K562 (cell line): Measurements from ENCODE around the gene BRPF1. TPM values are rescaled to one million over a fixed set of nuclear protein-coding genes. Genes with fewer than 3 reads are reported as not detected.

Experiments
- ATAC-seq: fragments of 200-7000 bp; cut with Tn5 transposase; 3 replicates; pipeline ENCODE4 v1.9.1; 2020; ENCODE audit warnings: moderate library complexity
- BruUV-seq: library from RNA; stranded (reverse); fragments of 400-500 nt; replicated peaks from 2 replicates; lab custom pipeline; 2021; lab: Mats Ljungman, UMichigan
- CTCF ChIA-PET: fragments of 300-600 bp; formaldehyde crosslinking; extraction: SDS; loops from one replicate; lab custom pipeline; 2021; ENCODE audit warnings: low intra/inter-chr PET ratio; lab: Yijun Ruan, JAX
- POLR2A ChIA-PET: fragments of 300-600, 350-650 bp; sonication (Branson Sonifier 250); formaldehyde crosslinking; extraction: SDS; loops from one replicate; lab custom pipeline; 2021; ENCODE audit warnings: antibody characterized with exemption, inconsistent platforms; lab: Yijun Ruan, JAX
- DNase-seq, 4 experiments: peaks; one replicate each; pipeline versions ENCODE4 v3.0.0 to v3.0.0-alpha.2; 2011 to 2018; ENCODE audit warnings: low spot score in 3 of 4, mixed read lengths in 3 of 4; ENCODE audit errors: extremely low read depth in 1 of 4
- FAIRE-seq: peaks from 2 replicates; lab custom pipeline; 2011; peaks lifted over from hg19 to GRCh38; lab: Jason Lieb, UNC
- H2AFZ ChIP-seq: 2 replicates; pipeline ENCODE4 v1.6.0; 2011; ENCODE audit warnings: low read depth, low read length, control low read depth, inconsistent platforms
- H3K27ac ChIP-seq: fragments of 200-600 bp; 3 replicates; pipeline ENCODE4 v1.8.0; 2011; ENCODE audit warnings: low read depth, mild to moderate bottlenecking, control low read depth, inconsistent platforms, low read length, moderate library complexity, mixed read lengths; ENCODE audit errors: extremely low read depth
- H3K27me3 ChIP-seq, 2 experiments: fragments of 300-600 bp in 1 of 2; 2 replicates in 1 of 2; 3 replicates in 1 of 2; pipeline versions ENCODE4 v1.6.0 to v1.8.0; 2011; ENCODE audit warnings: inconsistent platforms in 2 of 2, low read length in 2 of 2, mild to moderate bottlenecking in 1 of 2, mixed read lengths in 1 of 2, moderate library complexity in 1 of 2; ENCODE audit not compliant: control insufficient read depth in 2 of 2, insufficient read depth in 2 of 2
- H3K36me3 ChIP-seq: fragments of 300-600 bp; 3 replicates; pipeline ENCODE4 v1.8.0; 2011; ENCODE audit warnings: mild to moderate bottlenecking, low read length, inconsistent platforms; ENCODE audit not compliant: control insufficient read depth, insufficient read depth
- H3K4me1 ChIP-seq, 2 experiments: fragments of 200-600 bp in 1 of 2; replicated peaks in 1 of 2; 2 replicates in 1 of 2; 3 replicates in 1 of 2; pipeline versions ENCODE4 v1.5.1 to v1.8.0; 2011; ENCODE audit warnings: inconsistent platforms in 2 of 2, low read length in 2 of 2, mild to moderate bottlenecking in 1 of 2, mixed read lengths in 1 of 2, moderate library complexity in 1 of 2; ENCODE audit not compliant: control insufficient read depth in 2 of 2, insufficient read depth in 2 of 2
- H3K4me2 ChIP-seq: 2 replicates; pipeline ENCODE4 v1.6.1; 2011; ENCODE audit warnings: low read length, control low read depth, inconsistent platforms, mixed read lengths; ENCODE audit not compliant: insufficient read depth
- H3K4me3 ChIP-seq: fragments of 200-600 bp; sonication (generic), shearing (Covaris generic); 2 replicates; pipeline ENCODE4 v1.5.1; 2016; ENCODE audit warnings: control low read depth, inconsistent platforms
- H3K79me2 ChIP-seq: fragments of 200-600 bp; 3 replicates; pipeline ENCODE4 v1.8.0; 2011; ENCODE audit warnings: low read length, inconsistent platforms; ENCODE audit not compliant: control insufficient read depth, insufficient read depth
- H3K9ac ChIP-seq, 2 experiments: 2 replicates each; pipeline versions ENCODE4 v1.6.0 to v1.6.1; 2011; ENCODE audit warnings: low read depth in 2 of 2, low read length in 2 of 2, control low read depth in 1 of 2, inconsistent platforms in 1 of 2, mild to moderate bottlenecking in 1 of 2, mixed read lengths in 1 of 2; ENCODE audit not compliant: insufficient read depth in 1 of 2
- H3K9me1 ChIP-seq: one replicate; pipeline ENCODE4 v1.6.0; 2011; ENCODE audit warnings: inconsistent platforms, mild to moderate bottlenecking, low read length, moderate library complexity; ENCODE audit not compliant: control insufficient read depth, insufficient read depth
- H3K9me3 ChIP-seq: replicated peaks from 2 replicates; pipeline ENCODE4 v1.5.1; 2011; ENCODE audit warnings: low read depth, low read length, inconsistent platforms; ENCODE audit not compliant: control insufficient read depth, insufficient read depth
- H4K20me1 ChIP-seq: replicated peaks from 2 replicates; pipeline ENCODE4 v1.6.1; 2011; ENCODE audit warnings: low read length, inconsistent platforms, mixed read lengths; ENCODE audit not compliant: control insufficient read depth, insufficient read depth
- JUN ChIP-seq, 2 experiments: sonication (generic) in 1 of 2; formaldehyde crosslinking in 1 of 2; IDR thresholded peaks; 2 replicates each; pipeline versions ENCODE4 v1.6.1 to v1.8.0; 2012 to 2022; ENCODE audit warnings: borderline replicate concordance in 2 of 2, mild to moderate bottlenecking in 2 of 2, improper control_type of control experiment in 1 of 2, low read depth in 1 of 2, low read length in 1 of 2, missing genetic modification reagents in 1 of 2
- MAFK ChIP-seq: IDR thresholded peaks from 2 replicates; pipeline ENCODE4 v1.6.1; 2011; ENCODE audit warnings: low read length, improper control_type of control experiment
- MED1 ChIP-seq: sonication (generic); formaldehyde crosslinking; IDR thresholded peaks from 2 replicates; pipeline ENCODE4 v1.8.1; 2023; ENCODE audit warnings: missing genetic modification reagents, borderline replicate concordance
- NFRKB ChIP-seq: fragments of 450-650 bp; IDR thresholded peaks from 2 replicates; pipeline ENCODE4 v1.6.1; 2016; ENCODE audit warnings: low read depth
- NONO ChIP-seq, 2 experiments: fragments of 200-400 bp in 1 of 2; fragments of 450-650 bp in 1 of 2; formaldehyde crosslinking in 1 of 2; IDR thresholded peaks; 2 replicates each; pipeline ENCODE4 v1.6.1; 2017; ENCODE audit warnings: low read depth in 2 of 2, mild to moderate bottlenecking in 2 of 2, moderate library complexity in 2 of 2, low read length in 1 of 2
- NR2C2 ChIP-seq, 2 experiments: fragments of 200-800 bp in 1 of 2; sonication (Bioruptor generic) in 1 of 2; sonication (generic) in 1 of 2; formaldehyde crosslinking in 1 of 2; IDR thresholded peaks; 2 replicates each; pipeline versions ENCODE4 v1.6.1 to v1.8.0; 2016 to 2022; ENCODE audit warnings: mild to moderate bottlenecking in 1 of 2, missing compliant biosample characterization in 1 of 2, missing genetic modification characterization in 1 of 2, missing genetic modification reagents in 1 of 2
- SRSF3 ChIP-seq: fragments of 200-400 bp; formaldehyde crosslinking; IDR thresholded peaks from 2 replicates; pipeline ENCODE4 v1.6.1; 2016; ENCODE audit warnings: mild to moderate bottlenecking, low read length, moderate library complexity; ENCODE audit not compliant: insufficient read depth
- TEAD4 ChIP-seq, 2 experiments: sonication (generic) in 1 of 2; formaldehyde crosslinking in 1 of 2; IDR thresholded peaks; 2 replicates each; pipeline versions ENCODE4 v1.6.1 to v1.8.0; 2012 to 2022; ENCODE audit warnings: borderline replicate concordance in 1 of 2, inconsistent platforms in 1 of 2, low read length in 1 of 2, mild to moderate bottlenecking in 1 of 2, missing genetic modification reagents in 1 of 2
- ZBTB7A ChIP-seq: IDR thresholded peaks from 2 replicates; pipeline ENCODE4 v1.6.1; 2011; ENCODE audit warnings: low read depth, mild to moderate bottlenecking, low read length, moderate library complexity, borderline replicate concordance; ENCODE audit not compliant: control insufficient read depth
- WGBS: fragments of 100-300 bp; shearing (Covaris generic); methylation state at CpG from one replicate; pipeline ENCODE4 v1.1.6; 2016; ENCODE audit warnings: low coverage, mixed read lengths; ENCODE audit not compliant: insufficient coverage; ENCODE audit errors: missing lambda C conversion rate; 5-methylcytosine and 5-hydroxymethylcytosine counted together
- in situ Hi-C: fragments of 300-500 bp; cut with MboI; formaldehyde crosslinking; loops from 4 replicates; pipeline ENCODE4 v1.15.0; 2018; ENCODE audit warnings: inconsistent platforms, mixed read lengths
- intact Hi-C: fragments of 100-400 bp; cut with micrococcal nuclease; formaldehyde crosslinking; loops from 2 replicates; pipeline ENCODE4 v1.14.2; 2022
- polyA plus RNA-seq, 8 experiments: library from polyadenylated mRNA; depleted of rRNA in 4 of 8; stranded (reverse) in 5 of 8; unstranded in 3 of 8; fragments of >200 nt; fragmentation: Nextera tagmentation in 2 of 8; fragmentation: Illumina TruSeq in 1 of 8; extraction: Ambion mirVana in 2 of 8; extraction: Trizol in 1 of 8; gene quantifications; 2 replicates each; pipeline versions ENCODE4 v1.2.1 to v1.2.3, GENCODE V29; 2011 to 2014; ENCODE audit warnings: inconsistent platforms in 1 of 8, missing spikeins in 1 of 8
- total RNA-seq, 7 experiments: library from RNA; depleted of rRNA in 6 of 7; stranded (reverse); fragments of >200 nt in 6 of 7; fragmentation: Illumina TruSeq in 2 of 7; extraction: Trizol in 2 of 7; gene quantifications; 2 replicates each; pipeline versions ENCODE4 v1.2.1 to v1.2.3, GENCODE V29; 2011 to 2021; ENCODE audit warnings: low replicate concordance in 1 of 7
- TF ChIP-seq, protein P1 (sequence below): fragments of 450-650 bp; IDR thresholded peaks from 2 replicates; pipeline ENCODE4 v1.6.1; 2016; ENCODE audit warnings: low read depth
- TF ChIP-seq, protein P2 (sequence below): fragments of 450-650 bp; IDR thresholded peaks from 2 replicates; pipeline ENCODE4 v1.7.0; 2016; ENCODE audit warnings: borderline replicate concordance

The BRPF1 gene
- total and polyA plus RNA-seq, 9 of the 15 experiments (the other 6 are each of a cell fraction or from before 2014, with no cell fraction given): 1.1 to 40.2 (median 23.5) TPM

DNA sequence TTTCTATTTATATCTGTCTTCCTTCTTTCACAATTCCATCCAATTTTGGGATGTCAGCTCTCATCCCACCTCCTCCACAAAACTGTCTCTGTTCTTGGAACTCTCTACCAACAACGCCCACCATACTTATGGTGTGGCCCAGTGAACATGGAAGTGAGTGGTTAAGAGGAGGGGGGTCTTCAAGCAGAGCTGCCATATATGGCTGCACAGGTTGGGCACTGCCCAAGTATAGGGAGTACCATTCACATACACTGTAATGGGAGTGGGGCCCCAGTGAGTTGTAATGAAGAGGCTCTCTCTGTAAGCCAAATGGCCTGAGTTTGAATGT lies 46.1 kb downstream of the BRPF1 start:
- no peaks in the 10 kb centered on the region for H3K9me3 ChIP-seq
- H3K4me3 ChIP-seq: no peak overlapping the region
- intact Hi-C loops: no loop called here
- H3K79me2 ChIP-seq: no peaks in the 10 kb centered on the region
- no peak overlapping the region for H3K9ac ChIP-seq
- WGBS: 37% methylated on average over 1 of the region's 1 CpG
- no peaks in the 10 kb centered on the region for H3K9me1 ChIP-seq
- peaks cover 11 to 12% of the 10 kb centered on the region in 2 experiments for H3K4me1 ChIP-seq
- POLR2A ChIA-PET: interaction anchor here (0.9 to 2.2 kb wide), 6 partner anchors 8 to 210 kb away, joined by 3 to 12 read pairs (median 5); partner anchors contain the start of gene ARPC4
- no TSS peak for BruUV-seq
- H2AFZ ChIP-seq: no peak overlapping the region
- DNase-seq (no peak), FAIRE-seq (no peak), ATAC-seq (no peak)
- H4K20me1 ChIP-seq: no peaks in the 10 kb centered on the region
- CTCF ChIA-PET: no interaction called here
- H3K27ac ChIP-seq: no peak overlapping the region; the same call in 2 of the 3 replicates
- H3K4me2 ChIP-seq: no peak overlapping the region
- H3K36me3 ChIP-seq: peaks cover 25% of the 10 kb centered on the region
- in situ Hi-C loops: no loop called here
- no peaks in the 10 kb centered on the region for H3K27me3 ChIP-seq
- TF ChIP-seq ZBTB7A (no peak), SRSF3 (no peak), NONO (IDR thresholded peaks at IDR 0.05; ENCODE audit: low read depth in 2 of 2, low read length in 1 of 2) (no peak), TEAD4 (IDR thresholded peaks at IDR 0.05; ENCODE audit: low read length) (no peak), TEAD4 (CRISPR knock-in tag; IDR thresholded peaks at IDR 0.05; ENCODE audit: borderline replicate concordance) (peak; percentile 54; the same call in 1 of the 2 replicates), MED1 (CRISPR knock-in tag) (no peak), NR2C2 (CRISPR knock-in tag; IDR thresholded peaks at IDR 0.05) (no peak), NR2C2 (tag; IDR thresholded peaks at IDR 0.05) (no peak), NFRKB (peak; percentile 34; the same call in 1 of the 2 replicates), MAFK (no peak), JUN (IDR thresholded peaks at IDR 0.05; ENCODE audit: borderline replicate concordance, low read depth, low read length) (no peak), JUN (CRISPR knock-in tag; IDR thresholded peaks at IDR 0.05; ENCODE audit: borderline replicate concordance) (no peak)
- TF ChIP-seq, protein P1, sequence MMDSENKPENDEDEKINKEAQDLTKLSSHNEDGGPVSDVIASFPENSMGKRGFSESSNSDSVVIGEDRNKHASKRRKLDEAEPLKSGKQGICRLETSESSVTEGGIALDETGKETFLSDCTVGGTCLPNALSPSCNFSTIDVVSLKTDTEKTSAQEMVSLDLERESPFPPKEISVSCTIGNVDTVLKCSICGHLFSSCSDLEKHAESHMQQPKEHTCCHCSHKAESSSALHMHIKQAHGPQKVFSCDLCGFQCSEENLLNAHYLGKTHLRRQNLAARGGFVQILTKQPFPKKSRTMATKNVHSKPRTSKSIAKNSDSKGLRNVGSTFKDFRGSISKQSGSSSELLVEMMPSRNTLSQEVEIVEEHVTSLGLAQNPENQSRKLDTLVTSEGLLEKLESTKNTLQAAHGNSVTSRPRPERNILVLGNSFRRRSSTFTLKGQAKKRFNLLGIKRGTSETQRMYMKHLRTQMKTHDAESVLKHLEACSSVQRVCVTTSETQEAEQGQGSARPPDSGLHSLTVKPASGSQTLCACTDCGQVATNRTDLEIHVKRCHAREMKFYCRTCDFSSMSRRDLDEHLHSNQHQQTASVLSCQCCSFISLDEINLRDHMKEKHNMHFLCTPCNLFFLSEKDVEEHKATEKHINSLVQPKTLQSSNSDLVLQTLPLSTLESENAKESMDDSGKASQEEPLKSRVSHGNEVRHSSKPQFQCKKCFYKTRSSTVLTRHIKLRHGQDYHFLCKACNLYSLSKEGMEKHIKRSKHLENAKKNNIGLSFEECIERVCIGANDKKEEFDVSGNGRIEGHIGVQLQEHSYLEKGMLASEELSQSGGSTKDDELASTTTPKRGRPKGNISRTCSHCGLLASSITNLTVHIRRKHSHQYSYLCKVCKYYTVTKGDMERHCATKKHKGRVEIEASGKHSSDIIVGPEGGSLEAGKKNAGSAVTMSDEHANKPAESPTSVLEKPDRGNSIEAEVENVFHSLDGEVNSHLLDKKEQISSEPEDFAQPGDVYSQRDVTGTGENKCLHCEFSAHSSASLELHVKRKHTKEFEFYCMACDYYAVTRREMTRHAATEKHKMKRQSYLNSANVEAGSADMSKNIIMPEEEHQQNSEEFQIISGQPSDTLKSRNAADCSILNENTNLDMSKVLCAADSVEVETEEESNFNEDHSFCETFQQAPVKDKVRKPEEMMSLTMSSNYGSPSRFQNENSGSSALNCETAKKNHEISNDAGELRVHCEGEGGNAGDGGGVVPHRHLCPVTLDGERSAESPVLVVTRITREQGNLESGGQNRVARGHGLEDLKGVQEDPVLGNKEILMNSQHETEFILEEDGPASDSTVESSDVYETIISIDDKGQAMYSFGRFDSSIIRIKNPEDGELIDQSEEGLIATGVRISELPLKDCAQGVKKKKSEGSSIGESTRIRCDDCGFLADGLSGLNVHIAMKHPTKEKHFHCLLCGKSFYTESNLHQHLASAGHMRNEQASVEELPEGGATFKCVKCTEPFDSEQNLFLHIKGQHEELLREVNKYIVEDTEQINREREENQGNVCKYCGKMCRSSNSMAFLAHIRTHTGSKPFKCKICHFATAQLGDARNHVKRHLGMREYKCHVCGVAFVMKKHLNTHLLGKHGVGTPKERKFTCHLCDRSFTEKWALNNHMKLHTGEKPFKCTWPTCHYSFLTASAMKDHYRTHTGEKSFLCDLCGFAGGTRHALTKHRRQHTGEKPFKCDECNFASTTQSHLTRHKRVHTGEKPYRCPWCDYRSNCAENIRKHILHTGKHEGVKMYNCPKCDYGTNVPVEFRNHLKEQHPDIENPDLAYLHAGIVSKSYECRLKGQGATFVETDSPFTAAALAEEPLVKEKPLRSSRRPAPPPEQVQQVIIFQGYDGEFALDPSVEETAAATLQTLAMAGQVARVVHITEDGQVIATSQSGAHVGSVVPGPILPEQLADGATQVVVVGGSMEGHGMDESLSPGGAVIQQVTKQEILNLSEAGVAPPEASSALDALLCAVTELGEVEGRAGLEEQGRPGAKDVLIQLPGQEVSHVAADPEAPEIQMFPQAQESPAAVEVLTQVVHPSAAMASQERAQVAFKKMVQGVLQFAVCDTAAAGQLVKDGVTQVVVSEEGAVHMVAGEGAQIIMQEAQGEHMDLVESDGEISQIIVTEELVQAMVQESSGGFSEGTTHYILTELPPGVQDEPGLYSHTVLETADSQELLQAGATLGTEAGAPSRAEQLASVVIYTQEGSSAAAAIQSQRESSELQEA: no peak
- TF ChIP-seq, protein P2, sequence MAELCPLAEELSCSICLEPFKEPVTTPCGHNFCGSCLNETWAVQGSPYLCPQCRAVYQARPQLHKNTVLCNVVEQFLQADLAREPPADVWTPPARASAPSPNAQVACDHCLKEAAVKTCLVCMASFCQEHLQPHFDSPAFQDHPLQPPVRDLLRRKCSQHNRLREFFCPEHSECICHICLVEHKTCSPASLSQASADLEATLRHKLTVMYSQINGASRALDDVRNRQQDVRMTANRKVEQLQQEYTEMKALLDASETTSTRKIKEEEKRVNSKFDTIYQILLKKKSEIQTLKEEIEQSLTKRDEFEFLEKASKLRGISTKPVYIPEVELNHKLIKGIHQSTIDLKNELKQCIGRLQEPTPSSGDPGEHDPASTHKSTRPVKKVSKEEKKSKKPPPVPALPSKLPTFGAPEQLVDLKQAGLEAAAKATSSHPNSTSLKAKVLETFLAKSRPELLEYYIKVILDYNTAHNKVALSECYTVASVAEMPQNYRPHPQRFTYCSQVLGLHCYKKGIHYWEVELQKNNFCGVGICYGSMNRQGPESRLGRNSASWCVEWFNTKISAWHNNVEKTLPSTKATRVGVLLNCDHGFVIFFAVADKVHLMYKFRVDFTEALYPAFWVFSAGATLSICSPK: no peak
